GM11168 (cell line): ENCODE data around the gene PDE6A.
"Not testable (repeated sequence)": the region's sequence is repeated elsewhere in the genome, so short reads cannot be mapped to it uniquely, and the experiment has no call there.

Experiments
- in situ Hi-C: fragments of 300-500 bp; cut with MboI; formaldehyde crosslinking; loops from one replicate; pipeline ENCODE4 v1.12.0; 2022; ENCODE audit warnings: low sequenced_read_pairs; ENCODE audit not compliant: unreplicated experiment

The PDE6A gene

DNA sequence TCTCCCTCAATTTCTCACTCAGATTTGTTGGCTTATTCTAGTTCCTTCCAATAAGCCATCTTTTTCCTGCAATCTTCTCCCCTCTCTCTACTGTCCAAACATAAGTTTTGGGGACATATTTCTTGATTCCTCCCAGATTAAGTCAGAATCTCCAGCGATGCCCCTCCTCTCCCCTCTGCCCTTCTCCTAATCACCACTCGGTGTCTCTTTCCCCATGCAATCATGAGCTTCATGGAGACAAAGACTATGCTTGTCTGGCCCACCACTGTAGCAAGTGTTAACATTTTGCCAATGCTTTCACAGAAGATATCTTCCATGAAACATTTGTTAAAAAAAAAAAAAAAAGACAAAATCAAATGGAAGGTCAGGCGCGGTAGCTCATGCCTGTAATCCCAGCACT lies 42.4 kb downstream of the PDE6A start:
- in situ Hi-C loops = no loop called here

GRCh38 chr5:149901511-149901910 lies 43.1 kb downstream of the PDE6A start:
- in situ Hi-C loops = no loop called here

- in situ Hi-C loops = no loop called here
These were observed 44.2 kb downstream of the PDE6A start for GRCh38 chr5:149900390-149900789.

DNA sequence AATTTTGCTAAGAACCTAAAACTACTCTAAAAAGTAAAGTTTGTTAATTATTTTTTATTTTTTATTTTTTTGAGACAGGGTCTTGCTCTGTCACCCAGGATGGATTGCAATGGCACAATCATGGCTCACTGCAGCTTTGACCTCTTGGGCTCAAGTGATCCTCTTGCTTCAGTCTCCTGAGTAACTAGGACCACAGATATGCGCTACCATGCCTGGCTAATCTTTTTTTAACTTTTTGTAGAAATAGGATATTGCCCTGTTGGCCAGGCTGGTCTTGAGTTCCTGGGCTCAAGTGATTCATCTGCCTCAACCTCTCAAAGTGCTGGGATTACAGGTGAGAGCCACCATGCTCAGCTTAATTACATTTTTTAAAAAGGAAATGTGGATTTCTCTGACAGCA lies 45.8 kb downstream of the PDE6A start:
- in situ Hi-C loops = no loop called here

DNA sequence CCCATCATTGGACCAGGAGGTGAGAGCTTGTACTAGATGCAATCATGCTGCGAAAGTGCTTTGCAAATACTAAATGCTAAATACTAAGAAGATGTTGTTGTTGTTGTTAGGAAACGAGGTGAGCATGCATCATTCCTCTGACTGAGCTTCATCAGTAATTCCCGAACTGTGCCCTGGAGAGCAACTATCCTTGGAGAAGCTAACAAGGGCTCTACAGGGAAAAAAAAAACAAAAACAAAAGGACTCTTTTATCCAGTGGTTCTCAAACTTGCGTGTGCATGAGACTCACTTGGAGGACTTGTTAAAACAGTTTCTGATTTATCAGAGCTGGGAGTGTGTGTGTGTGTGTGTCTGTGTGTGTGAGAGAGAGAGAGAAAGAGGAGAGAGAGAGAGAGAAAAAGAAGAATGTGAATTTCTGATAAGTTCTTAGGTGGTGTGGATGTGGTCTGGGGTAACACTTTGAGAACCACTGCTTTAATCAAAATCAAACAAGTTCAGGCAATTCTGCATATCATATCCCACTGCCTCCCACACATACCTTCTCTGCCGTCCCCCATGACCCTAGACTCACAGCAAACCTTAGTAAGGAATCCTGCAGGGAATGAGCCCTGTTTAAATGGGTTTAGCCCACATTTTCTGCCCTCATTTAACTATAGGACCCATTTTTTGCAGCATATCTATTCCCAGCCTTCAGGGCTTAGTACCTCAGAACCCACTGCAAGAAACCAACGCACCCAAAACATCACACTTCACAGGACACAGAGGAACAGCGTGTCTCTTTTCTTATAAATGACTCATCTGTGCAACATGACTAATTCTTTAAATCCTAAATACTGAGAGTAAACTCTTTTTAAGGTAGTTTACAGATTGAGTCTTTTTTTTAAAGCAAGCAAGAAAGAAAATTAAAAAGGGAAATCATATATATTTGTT lies 48.9 kb downstream of the PDE6A start:
- in situ Hi-C loops = no loop called here

- in situ Hi-C loops = no loop called here
These were observed 50.4 kb downstream of the PDE6A start for GRCh38 chr5:149894237-149894636.

- in situ Hi-C loops = no loop called here
These were observed 51.1 kb downstream of the PDE6A start for GRCh38 chr5:149893403-149893931.

DNA sequence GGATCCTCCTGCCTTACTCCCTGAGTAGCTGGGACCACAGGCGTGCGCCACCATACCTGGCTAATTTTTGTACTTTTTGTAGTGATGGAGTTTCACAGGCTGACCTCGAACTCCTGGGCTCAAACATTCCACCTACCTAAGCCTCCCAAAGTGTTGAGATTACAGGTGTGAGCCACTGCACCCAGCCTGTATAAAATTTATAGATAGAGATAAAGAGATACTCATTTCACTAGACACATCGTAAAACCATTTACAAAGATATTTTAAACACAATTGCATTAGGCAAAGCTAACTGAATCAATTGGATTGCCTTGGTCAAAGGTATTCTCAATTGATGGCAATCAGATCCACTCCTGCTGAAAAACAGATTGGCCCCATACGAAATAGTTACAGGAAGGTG lies 52.0 kb downstream of the PDE6A start:
- in situ Hi-C loops = no loop called here

- in situ Hi-C loops = no loop called here
These were observed 56.3 kb downstream of the PDE6A start for GRCh38 chr5:149888280-149888679.

GRCh38 chr5:149887622-149888183 lies 56.9 kb downstream of the PDE6A start:
- in situ Hi-C loops = no loop called here

GRCh38 chr5:149886692-149887470 lies 57.7 kb downstream of the PDE6A start:
- in situ Hi-C loops = no loop called here

DNA sequence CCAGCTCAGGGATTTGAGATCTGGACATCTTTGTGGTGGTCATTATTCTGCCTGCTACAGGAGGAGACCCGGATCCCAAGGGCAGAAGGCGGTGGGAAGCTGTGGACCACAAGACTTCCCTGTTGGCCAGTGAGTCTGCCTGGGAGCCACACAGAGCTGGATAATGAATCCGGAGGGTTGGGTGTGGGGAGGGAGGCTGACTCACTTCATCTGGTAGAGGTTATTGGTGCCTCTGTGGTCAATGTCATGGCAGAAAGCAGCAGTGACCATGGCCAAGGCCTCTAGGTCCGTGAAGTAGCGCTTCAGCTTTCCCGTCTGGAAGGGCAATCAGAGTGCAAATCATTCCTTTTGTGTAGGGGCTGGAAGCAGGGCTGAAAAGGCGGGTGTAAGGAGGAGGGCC lies 58.5 kb downstream of the PDE6A start:
- in situ Hi-C loops = no loop called here

DNA sequence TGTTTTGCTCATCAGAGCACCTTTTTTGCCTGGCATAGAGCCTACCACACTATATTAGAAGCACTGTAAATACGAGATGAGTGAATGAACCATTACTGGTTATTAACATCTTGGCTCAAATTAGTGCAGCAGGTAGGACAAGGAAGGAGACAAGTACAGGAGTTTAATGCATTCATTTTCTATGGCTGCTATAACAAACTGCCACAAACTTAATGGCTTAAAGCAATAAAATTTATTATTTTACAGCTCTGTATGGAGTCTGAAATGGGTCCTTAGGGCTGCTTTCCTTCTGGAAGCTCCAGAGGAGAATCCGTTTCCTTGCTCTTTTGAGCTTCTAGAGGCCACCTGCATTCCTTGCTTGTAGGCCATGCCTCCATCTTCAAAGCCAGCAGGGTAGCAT lies 59.1 kb downstream of the PDE6A start:
- in situ Hi-C loops = no loop called here

DNA sequence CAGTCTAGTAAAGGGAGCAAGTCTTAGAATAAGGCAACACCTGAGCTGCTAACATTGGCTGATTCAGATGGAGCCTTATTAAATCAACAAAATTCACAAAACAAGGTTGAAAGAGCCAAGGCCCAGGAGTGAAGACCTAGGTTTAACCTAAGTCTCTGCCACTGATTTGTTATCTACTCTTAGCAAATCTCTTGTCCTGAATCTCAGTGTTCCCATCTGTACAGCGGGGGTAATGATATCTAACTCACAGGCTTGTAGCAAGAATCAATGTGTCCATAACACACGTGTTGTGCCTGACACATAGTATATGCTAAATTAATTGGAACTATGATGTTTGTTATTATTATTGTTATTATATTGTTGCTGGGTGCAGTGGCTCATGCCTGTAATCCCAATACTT lies 61.0 kb downstream of the PDE6A start:
- in situ Hi-C loops = no loop called here

- in situ Hi-C loops = not testable (repeated sequence)
These were observed 62.0 kb downstream of the PDE6A start for GRCh38 chr5:149882633-149883032.

GRCh38 chr5:149881874-149882273 lies 62.7 kb downstream of the PDE6A start:
- in situ Hi-C loops = no loop called here

GRCh38 chr5:149881069-149881622 lies 63.4 kb downstream of the PDE6A start:
- in situ Hi-C loops = no loop called here

- in situ Hi-C loops = not testable (repeated sequence)
These were observed 65.0 kb downstream of the PDE6A start for GRCh38 chr5:149879593-149879992.

DNA sequence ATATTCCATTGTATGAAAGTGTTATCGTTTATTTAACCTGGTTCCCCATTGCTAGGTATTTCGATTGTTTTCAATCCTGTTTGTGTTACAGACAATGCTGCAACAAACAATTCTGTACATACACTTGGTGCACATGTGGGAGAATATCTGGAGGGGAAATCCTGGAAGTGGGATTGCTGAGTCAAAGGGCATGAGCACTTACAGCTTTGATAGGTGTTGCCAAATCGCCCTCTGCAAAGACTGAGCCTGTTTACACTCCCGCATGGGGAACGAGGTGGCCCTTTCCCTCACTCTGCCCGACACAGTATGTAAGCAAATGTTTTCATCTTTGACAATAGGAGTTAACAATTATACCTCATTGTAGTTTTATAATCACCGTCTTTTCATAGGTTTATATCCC lies 66.2 kb downstream of the PDE6A start:
- in situ Hi-C loops = no loop called here

DNA sequence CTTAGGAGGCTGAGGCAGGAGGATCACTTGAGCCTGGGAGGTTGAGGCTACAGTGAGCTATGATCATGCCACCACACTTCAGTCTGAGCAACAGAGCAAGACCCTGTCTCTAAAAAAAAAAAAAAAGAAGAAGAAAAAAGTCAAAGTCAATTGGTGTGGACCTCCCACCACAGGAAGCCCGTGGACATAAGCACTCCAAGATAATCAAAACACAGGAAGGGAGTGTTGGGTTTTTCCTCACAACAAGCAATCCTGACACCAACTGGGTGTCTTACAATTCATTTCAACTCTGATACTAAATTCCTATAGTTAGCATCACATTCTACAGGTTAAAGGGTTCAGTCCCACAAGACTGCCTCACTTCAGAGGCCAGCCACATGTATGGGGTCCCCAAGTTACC lies 70.7 kb downstream of the PDE6A start:
- in situ Hi-C loops = no loop called here
